Muscle of arm (tissue), 12 donors: ENCODE measurements around the gene CTTNBP2. TPM values are rescaled to one million over a fixed set of nuclear protein-coding genes. Genes with fewer than 3 reads are reported as not detected.

Source experiments
- DNase-seq: peaks from one replicate; pipeline ENCODE4 v3.0.0-alpha.2; 2013
- polyA plus RNA-seq, 12 donors: library from polyadenylated mRNA; unstranded; fragments of 120-200 nt; gene quantifications; one replicate each; pipeline ENCODE4 v1.2.1, GENCODE V29; 2013; ENCODE audit not compliant: insufficient read length in 12 of 12

Gene CTTNBP2
- polyA plus RNA-seq, 12 donors: 1.1 to 5.5 (median 2.4) TPM; not detected in 2

DNA sequence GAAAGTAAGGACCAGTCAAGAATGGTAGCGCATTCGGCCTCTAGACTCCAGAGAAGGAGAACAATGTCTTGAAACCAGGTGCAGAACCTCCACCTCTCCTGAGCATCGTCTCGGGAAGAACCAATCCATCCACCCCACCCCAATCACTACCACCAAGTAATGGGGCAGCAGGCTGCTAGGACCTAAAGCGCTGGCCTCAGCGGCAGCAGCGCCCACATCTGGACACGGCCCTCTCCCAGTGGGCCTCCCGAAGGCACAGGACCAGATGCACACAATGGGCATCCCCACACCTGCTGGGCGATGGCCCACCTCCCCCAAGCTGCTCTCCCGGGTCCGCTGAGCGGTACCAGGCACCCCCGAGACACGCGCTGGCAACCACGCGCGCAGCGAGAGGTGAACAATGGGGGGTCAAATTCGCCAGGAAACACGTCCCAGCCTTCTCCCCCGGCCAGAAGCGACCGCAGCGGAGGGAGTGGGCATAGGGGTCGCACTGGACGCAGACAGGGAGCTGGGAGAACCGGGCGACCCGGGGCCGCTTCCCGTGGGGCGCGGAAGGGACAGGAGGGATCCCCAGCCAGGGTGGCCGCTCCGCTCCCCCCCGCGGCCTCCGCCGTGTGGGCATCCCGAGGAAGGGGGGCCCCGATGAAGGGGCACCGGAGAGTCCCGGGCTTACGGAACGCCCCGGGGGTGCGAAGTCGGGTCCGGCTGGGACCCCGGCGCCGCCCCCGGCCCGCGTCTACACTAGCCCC lies 506 bp downstream of the CTTNBP2 start:
- DNase-seq: peak; percentile 25

DNA sequence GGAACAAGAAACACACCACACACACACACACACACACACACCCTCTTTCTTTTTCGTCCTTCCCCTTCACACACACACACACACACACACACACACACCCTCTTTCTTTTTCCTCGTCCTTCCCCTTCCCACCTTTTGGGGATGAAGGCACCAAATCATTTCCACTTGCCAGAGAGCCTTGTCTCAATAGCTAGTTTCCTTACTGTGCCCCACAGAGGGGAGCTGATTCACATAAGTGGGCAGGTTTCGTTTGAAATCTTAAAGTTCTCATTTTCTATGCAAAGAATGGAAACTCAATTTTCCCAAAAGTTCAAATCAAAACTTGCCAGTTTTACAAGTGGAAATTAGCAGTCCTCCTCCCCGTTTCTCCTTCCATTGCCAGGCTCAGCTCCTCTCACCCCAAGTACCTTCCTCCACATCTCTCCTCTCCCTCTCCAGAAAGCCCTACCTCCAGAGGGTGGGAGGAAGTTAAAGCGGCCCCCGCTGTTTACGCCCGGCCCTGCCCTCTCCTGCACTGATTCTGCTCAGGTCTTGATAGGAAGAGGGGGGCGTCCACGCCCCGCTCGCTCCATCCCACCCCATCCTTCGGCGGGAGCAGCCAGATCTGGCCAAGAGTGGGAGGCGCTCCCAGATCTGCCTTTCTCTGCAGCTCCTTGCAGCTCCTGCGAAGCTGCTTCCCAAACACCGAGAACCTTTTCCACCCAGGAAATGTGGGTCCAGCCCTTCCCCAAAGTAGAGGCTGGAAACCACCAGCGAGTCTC lies 1.3 kb downstream of the CTTNBP2 start:
- DNase-seq: peak; percentile 41

GRCh38 chr7:117871401-117871777 lies 1.9 kb downstream of the CTTNBP2 start:
- DNase-seq: no peak

DNA sequence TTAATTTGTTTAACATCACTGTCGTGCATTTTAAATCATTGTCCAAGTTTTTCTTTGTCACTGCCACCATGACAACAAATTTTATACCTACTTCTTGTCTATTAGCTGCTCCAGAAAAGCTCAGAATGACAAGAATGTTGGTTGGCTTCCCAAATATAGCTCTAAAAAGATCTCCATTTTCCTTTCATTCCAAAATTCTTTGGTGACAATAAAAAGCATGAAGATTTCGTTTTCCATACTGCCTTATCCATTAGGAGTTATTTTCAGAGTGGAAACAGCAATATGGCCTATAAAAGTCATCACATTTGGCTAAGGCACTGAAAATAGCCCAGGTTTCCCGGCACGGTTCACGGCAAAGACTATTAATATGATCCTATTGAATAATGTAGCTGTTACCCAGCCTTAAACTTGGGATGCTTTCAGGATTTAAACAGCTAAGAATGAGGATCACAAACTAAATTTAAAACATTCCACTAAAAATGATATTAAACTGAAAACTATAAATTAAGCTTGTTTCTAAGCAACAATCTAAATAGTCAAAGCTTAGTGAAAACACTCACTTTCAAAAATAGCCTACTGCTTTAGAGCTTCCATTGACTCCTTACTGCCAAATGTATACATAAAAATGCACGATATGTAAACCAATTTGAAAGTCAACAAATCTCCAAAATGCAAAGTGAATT lies 2.7 kb downstream of the CTTNBP2 start:
- peak; percentile 27 for DNase-seq

GRCh38 chr7:117869374-117869773 lies 3.9 kb downstream of the CTTNBP2 start:
- DNase-seq: no peak

- no peak for DNase-seq
Observed at GRCh38 chr7:117863618-117864017, 9.6 kb downstream of the CTTNBP2 start.

DNA sequence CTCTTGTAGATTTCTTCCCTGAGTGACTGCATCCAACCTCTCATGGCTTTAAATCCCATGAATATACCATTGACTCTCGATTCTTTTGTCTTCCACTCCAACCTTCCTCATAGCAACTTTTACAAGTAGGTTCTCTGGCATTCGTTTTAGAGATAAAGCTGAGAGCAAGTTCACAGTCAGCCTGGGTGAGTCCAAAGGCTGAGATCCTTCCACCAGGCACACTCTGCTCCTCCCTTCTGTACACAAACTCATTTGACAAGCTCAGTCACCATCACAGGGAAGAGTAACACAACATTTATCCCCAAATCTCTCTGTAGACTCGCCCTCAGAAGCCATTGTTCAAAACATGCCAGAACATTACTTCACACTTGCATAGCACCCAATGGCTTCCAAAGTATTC lies 10.9 kb downstream of the CTTNBP2 start:
- no peak for DNase-seq

- DNase-seq: no peak
Observed at GRCh38 chr7:117859246-117859812, 13.9 kb downstream of the CTTNBP2 start.

DNA sequence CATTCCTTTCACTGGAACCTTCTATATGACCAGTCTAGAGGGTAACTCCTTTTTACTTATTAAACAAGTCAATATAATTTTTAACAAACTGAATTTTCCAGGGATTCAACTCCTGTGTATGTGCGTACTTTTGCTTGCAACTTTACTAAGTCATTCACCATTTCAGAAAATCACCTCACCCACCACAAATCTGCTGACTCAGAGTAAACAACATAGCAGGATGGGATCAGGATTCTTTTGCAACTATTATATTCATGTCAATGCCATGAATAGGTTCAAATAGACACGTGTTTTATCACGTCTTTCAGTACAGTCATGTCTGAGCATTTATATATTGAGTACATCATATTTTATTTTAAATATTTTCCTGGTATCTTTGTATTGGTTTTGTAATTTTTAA lies 14.5 kb downstream of the CTTNBP2 start:
- no peak for DNase-seq

DNA sequence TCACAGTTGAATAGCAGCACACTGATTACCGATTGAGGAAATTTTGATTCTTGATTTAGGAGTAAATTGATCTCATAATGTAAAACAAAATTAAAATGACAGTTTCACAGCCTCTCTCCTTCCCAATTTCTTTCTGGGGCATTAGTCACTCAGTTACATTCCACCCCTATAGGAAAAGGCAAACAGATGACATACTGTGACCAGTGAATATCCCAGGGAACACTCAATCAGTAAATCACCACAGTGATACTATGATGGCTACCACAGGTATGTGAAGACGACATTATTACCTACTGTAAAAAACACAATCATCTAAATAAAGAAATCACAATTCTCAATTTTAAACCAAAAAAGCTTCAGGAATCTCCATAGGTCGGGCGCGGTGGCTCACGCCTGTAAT lies 15.5 kb downstream of the CTTNBP2 start:
- DNase-seq: no peak

DNA sequence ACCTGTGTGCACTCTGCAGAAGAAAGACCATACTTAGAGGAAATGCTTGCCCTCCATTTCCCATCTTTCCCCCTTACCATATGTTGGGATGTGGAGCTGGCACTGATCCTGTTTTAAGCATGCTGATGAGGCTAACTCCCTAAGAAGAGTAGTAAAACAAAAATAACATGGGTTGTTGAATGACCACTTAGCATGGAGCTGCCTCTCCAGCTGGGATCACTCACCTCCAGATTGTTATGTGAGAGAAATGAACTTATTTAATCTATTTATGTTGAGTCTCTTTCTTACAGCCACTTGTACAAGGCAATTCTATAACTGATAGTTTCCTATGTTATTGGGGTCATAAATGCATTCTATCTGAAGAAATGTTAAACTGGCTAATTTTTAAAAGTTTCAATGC lies 17.0 kb downstream of the CTTNBP2 start:
- DNase-seq: no peak

DNA sequence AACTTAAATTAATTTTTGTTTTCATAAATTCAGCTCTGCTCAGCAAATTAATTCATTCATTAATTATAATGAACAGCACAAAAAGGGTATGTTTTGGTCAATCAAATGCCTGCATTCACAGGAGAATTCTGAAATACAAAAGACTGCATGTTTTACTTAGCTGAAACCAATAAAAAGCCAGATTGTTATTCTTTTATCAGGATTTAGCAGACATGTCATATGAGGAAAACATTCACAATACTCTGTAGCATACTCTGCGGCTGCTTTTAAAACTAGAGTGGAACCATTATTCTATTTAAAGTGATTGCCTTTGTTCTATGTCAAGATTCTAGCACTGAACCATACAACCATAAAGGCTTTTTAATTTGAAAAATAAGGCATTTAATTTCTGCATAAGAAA lies 19.1 kb downstream of the CTTNBP2 start:
- DNase-seq: no peak

DNA sequence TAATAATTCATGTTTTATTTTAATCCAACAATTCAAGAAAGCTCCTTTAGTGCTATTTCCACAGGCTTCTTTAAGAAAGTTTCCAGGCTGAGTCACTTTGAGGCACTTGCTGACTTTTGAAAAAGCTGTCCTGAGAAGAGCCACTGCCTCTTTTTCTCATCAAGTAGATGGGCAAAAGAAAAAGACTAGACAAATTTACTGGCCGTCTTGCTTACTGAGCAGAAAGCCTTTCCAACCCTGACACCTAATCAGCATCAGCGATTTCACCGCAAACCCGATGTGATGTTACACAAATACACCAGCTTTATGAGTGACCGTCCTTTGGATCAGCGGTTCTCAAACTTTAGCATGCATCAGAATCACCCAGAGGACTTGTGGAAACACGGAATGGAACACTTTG lies 24.3 kb downstream of the CTTNBP2 start:
- DNase-seq: no peak

- DNase-seq: no peak
Observed at GRCh38 chr7:117844678-117845077, 28.6 kb downstream of the CTTNBP2 start.

DNA sequence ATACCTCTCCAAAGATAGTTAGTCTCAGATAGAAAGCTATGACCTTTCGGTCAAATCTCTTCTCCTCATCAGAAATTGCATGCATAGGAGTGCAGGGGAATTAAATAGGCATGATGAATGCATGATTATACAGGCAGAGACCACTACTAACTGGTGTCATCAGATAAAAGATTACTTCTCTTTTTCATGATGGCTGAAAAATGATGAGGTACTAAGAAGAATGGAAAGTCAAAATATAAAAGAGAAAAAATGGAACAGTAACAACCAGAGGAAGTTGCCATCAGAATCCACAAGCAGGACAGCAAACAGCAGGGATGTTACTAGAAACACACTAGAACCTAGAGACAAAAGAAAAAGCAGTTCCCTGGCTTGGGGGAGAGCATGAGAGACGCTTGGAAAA lies 31.6 kb downstream of the CTTNBP2 start:
- DNase-seq: no peak

- DNase-seq: no peak
Observed at GRCh38 chr7:117841011-117841410, 32.2 kb downstream of the CTTNBP2 start.

DNA sequence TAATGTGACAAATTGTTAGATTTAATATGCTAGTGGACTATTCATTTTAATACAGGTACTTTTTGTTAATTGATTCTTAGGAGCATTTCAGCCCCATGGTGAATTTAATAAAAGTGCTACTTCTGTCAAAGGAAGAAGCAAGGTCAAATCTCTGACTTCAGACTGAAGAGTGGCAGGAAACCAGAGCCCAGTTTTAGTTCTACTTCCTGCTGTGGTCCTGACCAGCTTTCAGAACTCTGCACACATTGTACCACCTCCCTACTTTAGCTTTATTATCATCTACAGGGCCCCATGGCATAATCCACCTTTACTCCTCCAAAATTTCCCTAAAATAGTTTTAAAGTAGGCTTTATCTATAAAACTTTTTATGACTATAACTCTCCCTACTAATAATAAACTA lies 33.7 kb downstream of the CTTNBP2 start:
- DNase-seq: no peak

- no peak for DNase-seq
Observed at GRCh38 chr7:117837841-117838240, 35.4 kb downstream of the CTTNBP2 start.

DNA sequence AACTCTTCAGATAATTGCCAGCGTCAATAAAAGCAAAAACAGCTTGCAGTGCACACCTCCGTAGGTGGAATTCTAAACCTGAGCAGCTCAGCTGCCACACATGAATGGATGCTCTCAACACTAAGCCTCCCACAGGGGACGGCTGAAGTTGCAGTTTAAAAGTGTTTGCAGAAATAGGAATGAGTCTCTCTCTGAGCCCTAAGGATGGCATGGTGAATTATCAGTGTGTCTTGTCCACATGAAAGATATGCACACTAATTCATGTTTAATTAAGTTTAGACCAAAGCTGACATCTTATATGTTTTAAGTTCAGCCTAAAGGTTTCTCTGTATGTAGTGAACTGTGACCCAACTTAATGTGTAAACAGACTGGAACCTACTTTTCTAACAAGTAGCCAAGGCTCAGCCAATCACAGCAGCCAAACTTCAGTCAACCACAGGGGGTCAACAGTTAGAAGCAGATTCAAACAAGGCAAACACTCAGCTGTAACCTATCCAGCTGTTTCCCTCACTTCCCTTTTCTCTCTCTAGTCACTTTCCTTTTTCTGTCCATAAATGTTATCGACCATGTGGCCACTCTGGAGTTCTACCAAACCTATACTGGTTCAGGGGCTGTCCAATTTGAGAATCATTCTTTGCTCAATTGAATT lies 38.1 kb downstream of the CTTNBP2 start:
- no peak for DNase-seq

GRCh38 chr7:117830422-117830954 lies 42.8 kb downstream of the CTTNBP2 start:
- no peak for DNase-seq

DNA sequence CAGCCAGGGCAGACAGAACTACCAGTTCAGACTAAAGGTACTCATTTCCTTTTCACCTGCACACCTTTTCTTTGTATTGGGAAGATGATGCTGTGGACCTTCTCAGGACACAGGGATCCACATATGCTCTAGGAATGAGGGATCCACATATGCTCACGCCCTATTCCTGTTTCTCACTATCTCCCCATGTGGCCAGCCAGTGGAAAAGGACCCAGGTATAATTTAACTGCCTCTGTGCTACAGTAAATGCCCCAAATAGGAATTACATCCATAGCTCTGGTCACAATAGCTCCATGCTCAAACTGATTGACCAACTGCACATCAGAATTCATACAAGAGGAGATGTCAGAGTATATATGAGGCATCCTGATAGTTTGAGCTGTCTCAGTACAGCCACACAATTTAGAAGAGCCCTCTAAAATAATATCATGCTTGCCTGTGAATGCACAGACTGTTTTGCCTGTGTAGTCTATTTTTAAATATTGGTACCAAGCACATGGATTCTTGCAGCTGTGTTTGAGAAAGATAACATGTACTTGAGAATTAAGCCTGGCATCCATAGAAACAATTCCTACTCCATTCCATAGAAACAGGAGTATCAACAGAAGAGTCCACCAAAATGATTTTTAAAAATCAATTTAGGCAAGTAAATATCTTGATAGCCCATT lies 43.7 kb downstream of the CTTNBP2 start:
- no peak for DNase-seq
